Thyroid gland (tissue), 4 donors: ENCODE measurements around the gene HDAC7.

ENCODE experiments used
- POLR2A ChIP-seq, 2 donors: fragments of 450-650 bp; IDR thresholded peaks; one replicate each; pipeline ENCODE4 v1.6.1; 2017; ENCODE audit warnings: antibody characterized with exemption in 2 of 2, mild to moderate bottlenecking in 2 of 2, moderate library complexity in 1 of 2
- TF ChIP-seq, protein P1 (sequence below), 6 experiments: fragments of 200-600 bp in 3 of 6; fragments of 450-650 bp in 3 of 6; sonication (generic) in 3 of 6; IDR thresholded peaks; one replicate each; pipeline ENCODE4 v1.5.1; 2016 to 2019; ENCODE audit warnings: antibody characterized with exemption in 6 of 6, mild to moderate bottlenecking in 2 of 6, inconsistent platforms in 1 of 6, moderate library complexity in 1 of 6

DNA sequence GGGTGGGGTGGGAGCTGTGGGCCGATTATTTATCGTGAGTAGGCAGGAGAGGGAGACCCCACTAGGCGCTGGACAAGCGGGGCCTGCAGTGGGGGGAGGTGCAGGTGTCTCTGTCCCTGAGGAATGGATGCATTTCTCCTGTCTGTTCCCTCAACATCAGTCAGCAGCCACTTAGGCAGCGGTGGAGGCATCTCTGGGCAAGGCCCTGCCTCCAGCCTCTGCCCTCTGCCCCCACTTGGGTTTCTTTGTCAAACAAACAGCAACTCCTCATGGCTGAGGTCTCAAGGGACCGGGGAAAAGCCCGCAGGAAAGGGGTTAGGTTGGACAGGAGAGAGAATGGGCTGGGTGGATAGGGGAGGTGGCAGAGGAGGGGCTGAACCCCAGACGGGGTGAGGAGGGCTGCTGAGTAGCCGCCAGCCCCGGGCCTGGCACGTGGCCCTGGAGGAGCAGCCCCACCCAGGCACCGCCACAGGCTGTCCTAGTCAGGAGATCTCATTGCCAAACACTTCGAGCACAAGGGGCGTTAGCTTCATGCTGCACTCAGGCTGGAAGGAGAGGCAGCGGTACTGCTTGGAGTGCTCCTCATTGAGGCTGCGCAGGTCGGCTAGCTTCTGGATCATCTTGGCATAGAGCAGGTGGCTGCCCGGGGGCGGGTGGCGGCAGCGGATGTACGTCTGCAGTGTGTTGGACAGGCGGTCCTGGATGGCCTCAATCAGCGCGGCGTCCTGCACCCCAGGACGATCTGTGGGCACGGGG, 24.7 kb upstream of the HDAC7 start:
- TF ChIP-seq, protein P1, sequence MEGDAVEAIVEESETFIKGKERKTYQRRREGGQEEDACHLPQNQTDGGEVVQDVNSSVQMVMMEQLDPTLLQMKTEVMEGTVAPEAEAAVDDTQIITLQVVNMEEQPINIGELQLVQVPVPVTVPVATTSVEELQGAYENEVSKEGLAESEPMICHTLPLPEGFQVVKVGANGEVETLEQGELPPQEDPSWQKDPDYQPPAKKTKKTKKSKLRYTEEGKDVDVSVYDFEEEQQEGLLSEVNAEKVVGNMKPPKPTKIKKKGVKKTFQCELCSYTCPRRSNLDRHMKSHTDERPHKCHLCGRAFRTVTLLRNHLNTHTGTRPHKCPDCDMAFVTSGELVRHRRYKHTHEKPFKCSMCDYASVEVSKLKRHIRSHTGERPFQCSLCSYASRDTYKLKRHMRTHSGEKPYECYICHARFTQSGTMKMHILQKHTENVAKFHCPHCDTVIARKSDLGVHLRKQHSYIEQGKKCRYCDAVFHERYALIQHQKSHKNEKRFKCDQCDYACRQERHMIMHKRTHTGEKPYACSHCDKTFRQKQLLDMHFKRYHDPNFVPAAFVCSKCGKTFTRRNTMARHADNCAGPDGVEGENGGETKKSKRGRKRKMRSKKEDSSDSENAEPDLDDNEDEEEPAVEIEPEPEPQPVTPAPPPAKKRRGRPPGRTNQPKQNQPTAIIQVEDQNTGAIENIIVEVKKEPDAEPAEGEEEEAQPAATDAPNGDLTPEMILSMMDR (IDR thresholded peaks at IDR 0.05): no peak
- TF ChIP-seq POLR2A (IDR thresholded peaks at IDR 0.05): peak in 1 of 2 donors; percentile 19
